OCI-LY7 (cell line): ENCODE measurements around the gene ESPNL. TPM values are rescaled to one million over a fixed set of nuclear protein-coding genes. Genes with fewer than 3 reads are reported as not detected.

Experiments
- BruUV-seq: library from RNA; stranded (reverse); fragments of 400-500 nt; replicated peaks from 2 replicates; lab custom pipeline; 2021; lab: Mats Ljungman, UMichigan
- CTCF ChIA-PET: fragments of 300-600 bp; sonication (Branson Sonifier 250); formaldehyde crosslinking; loops from one replicate; lab custom pipeline; 2022; ENCODE audit warnings: antibody characterized with exemption; ENCODE audit not compliant: unreplicated experiment; lab: Charles Lee
- POLR2A ChIA-PET: fragments of 300-600 bp; sonication (Branson Sonifier 250); formaldehyde crosslinking; loops from one replicate; lab custom pipeline; 2022; ENCODE audit warnings: antibody characterized with exemption; lab: Charles Lee
- DNase-seq: peaks from one replicate; pipeline ENCODE4 v3.0.0-alpha.2; 2015; ENCODE audit warnings: low spot score
- H2AFZ ChIP-seq: fragments of 200-600 bp; sonication (generic), shearing (Covaris generic); 2 replicates; pipeline ENCODE4 v1.6.1; 2014; ENCODE audit warnings: mild to moderate bottlenecking, antibody characterized with exemption, low read length, moderate library complexity
- H3K27ac ChIP-seq: fragments of 200-600 bp; sonication (generic); 2 replicates; pipeline ENCODE4 v1.5.1; 2014; ENCODE audit warnings: mixed run types, low read depth, mild to moderate bottlenecking, moderate library complexity, low read length, inconsistent platforms; ENCODE audit not compliant: poor library complexity, severe bottlenecking
- H3K36me3 ChIP-seq: fragments of 200-600 bp; sonication (generic); 2 replicates; pipeline ENCODE4 v1.6.1; 2014; ENCODE audit warnings: mild to moderate bottlenecking, antibody characterized with exemption, low read length, moderate library complexity, mixed read lengths; ENCODE audit not compliant: insufficient read depth
- H3K4me1 ChIP-seq: fragments of 200-600 bp; sonication (generic); 2 replicates; pipeline ENCODE4 v1.5.1; 2014; ENCODE audit warnings: mild to moderate bottlenecking, low read length; ENCODE audit not compliant: insufficient read depth, poor library complexity, severe bottlenecking
- H3K4me2 ChIP-seq: fragments of 200-600 bp; sonication (generic); 2 replicates; pipeline ENCODE4 v1.6.1; 2014; ENCODE audit warnings: mild to moderate bottlenecking, low read length
- H3K4me3 ChIP-seq: fragments of 200-600 bp; sonication (generic); 2 replicates; pipeline ENCODE4 v1.5.1; 2014; ENCODE audit warnings: mild to moderate bottlenecking, low read depth, low read length; ENCODE audit not compliant: poor library complexity, severe bottlenecking
- H3K79me2 ChIP-seq: fragments of 200-600 bp; sonication (generic); 2 replicates; pipeline ENCODE4 v1.6.1; 2016; ENCODE audit warnings: low read depth, mild to moderate bottlenecking, low read length, moderate library complexity, mixed read lengths; ENCODE audit not compliant: insufficient read depth
- H3K9me2 ChIP-seq: fragments of 200-600 bp; sonication (generic); 2 replicates; pipeline ENCODE4 v1.6.1; 2016; ENCODE audit warnings: mild to moderate bottlenecking, low read length, mixed read lengths; ENCODE audit not compliant: insufficient read depth
- H3K9me3 ChIP-seq: fragments of 200-600 bp; sonication (generic); 2 replicates; pipeline ENCODE4 v1.6.1; 2014; ENCODE audit warnings: mild to moderate bottlenecking, mixed run types, low read length, mixed read lengths
- H4K20me1 ChIP-seq: fragments of 200-600 bp; sonication (generic); 2 replicates; pipeline ENCODE4 v1.6.1; 2014; ENCODE audit warnings: mild to moderate bottlenecking, antibody characterized with exemption, low read length, moderate library complexity, mixed read lengths; ENCODE audit not compliant: insufficient read depth
- EZH2phosphoT487 ChIP-seq: fragments of 200-600 bp; sonication (generic); IDR thresholded peaks from 2 replicates; pipeline ENCODE4 v1.6.1; 2018; ENCODE audit warnings: low read depth, borderline replicate concordance, mild to moderate bottlenecking, mixed run types, antibody characterized with exemption, low read length, moderate library complexity, mixed read lengths
- intact Hi-C: fragments of 100-400 bp; cut with micrococcal nuclease; formaldehyde crosslinking; loops from one replicate; pipeline ENCODE4 v1.10.0; 2022; ENCODE audit not compliant: unreplicated experiment
- total RNA-seq, 2 experiments: library from RNA; depleted of rRNA in 1 of 2; stranded (reverse); fragments of >200 nt in 1 of 2; shearing (Covaris generic) in 1 of 2; gene quantifications; 2 replicates each; pipeline ENCODE4 v1.2.3, GENCODE V29; 2014 to 2022
- TF ChIP-seq, protein P1 (sequence below): fragments of 200-600 bp; sonication (generic); conservative IDR thresholded peaks from 2 replicates; pipeline ENCODE4 v1.5.1; 2014; ENCODE audit warnings: mild to moderate bottlenecking, antibody characterized with exemption, low read length, moderate library complexity, mixed read lengths

The ESPNL gene
- total RNA-seq, 2 experiments from 2014 or later = 5.0 to 7.7 TPM

DNA sequence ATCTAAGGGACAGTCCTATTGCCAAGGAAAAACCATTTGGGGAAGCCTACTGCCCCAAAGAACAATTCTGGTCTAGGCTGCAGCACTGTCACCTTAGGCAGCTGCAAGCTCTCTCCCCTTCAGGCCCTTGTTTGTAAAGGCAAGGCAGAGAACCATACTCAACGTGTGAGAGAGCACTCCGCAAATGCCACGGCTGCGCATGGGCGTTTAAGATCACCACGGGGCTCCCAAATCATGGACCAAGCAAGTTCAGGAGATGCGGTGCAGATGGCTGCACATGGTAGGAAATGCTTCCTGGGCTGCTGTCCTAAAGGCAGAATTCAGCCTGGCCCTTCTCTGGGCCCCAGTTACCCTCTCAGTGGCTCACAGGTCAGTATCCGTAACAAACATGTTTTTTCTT is 74.2 kb downstream of the ESPNL start:
- intact Hi-C loops = no loop called here
- H4K20me1 ChIP-seq = no peaks in the 10 kb centered on the region
- no peak overlapping the region for H2AFZ ChIP-seq
- H3K4me3 ChIP-seq = no peak overlapping the region
- no peak for DNase-seq
- ChIA-PET CTCF (no interaction called here), POLR2A (no interaction called here)
- no peaks in the 10 kb centered on the region for H3K9me3 ChIP-seq
- no peaks in the 10 kb centered on the region for H3K9me2 ChIP-seq
- no peaks in the 10 kb centered on the region for H3K79me2 ChIP-seq
- H3K4me1 ChIP-seq = peaks cover 26% of the 10 kb centered on the region
- BruUV-seq = no TSS peak
- no peak overlapping the region for H3K4me2 ChIP-seq
- no peak overlapping the region for H3K27ac ChIP-seq
- H3K36me3 ChIP-seq = peaks cover 93% of the 10 kb centered on the region
- no peak for TF ChIP-seq EZH2phosphoT487
- TF ChIP-seq, protein P1, sequence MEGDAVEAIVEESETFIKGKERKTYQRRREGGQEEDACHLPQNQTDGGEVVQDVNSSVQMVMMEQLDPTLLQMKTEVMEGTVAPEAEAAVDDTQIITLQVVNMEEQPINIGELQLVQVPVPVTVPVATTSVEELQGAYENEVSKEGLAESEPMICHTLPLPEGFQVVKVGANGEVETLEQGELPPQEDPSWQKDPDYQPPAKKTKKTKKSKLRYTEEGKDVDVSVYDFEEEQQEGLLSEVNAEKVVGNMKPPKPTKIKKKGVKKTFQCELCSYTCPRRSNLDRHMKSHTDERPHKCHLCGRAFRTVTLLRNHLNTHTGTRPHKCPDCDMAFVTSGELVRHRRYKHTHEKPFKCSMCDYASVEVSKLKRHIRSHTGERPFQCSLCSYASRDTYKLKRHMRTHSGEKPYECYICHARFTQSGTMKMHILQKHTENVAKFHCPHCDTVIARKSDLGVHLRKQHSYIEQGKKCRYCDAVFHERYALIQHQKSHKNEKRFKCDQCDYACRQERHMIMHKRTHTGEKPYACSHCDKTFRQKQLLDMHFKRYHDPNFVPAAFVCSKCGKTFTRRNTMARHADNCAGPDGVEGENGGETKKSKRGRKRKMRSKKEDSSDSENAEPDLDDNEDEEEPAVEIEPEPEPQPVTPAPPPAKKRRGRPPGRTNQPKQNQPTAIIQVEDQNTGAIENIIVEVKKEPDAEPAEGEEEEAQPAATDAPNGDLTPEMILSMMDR = no peak

DNA sequence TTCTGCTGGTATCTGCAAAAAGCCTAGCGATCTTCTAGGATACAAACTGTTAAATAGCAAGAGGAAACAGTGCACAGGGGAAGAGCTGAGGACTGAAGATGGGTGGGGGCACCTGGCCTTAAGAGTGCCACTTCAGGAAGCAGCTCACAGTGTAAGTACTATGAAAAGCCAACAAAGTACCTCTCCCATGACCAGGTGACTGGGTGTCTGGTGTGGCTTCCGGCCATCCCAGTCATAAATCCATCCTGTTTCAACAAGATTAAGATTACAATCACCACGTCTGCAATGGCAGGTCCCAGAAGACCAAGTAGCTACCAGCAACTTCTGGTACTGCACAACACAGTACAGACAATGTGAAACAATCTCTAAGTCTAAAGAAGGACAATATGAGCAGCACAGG is 74.6 kb downstream of the ESPNL start:
- POLR2A ChIA-PET = no interaction called here
- Histone ChIP-seq H3K79me2 (no peaks in the 10 kb centered on the region), H3K4me1 (peaks cover 22% of the 10 kb centered on the region), H2AFZ (no peak overlapping the region), H3K36me3 (peaks cover 93% of the 10 kb centered on the region), H3K4me3 (no peak overlapping the region), H3K4me2 (no peak overlapping the region), H3K9me2 (no peaks in the 10 kb centered on the region), H3K9me3 (no peaks in the 10 kb centered on the region), H4K20me1 (no peaks in the 10 kb centered on the region), H3K27ac (no peak overlapping the region)
- no peak for DNase-seq
- CTCF ChIA-PET = no interaction called here
- TF ChIP-seq EZH2phosphoT487 = no peak
- TF ChIP-seq, protein P1 = no peak
- BruUV-seq = no TSS peak
- intact Hi-C loops = no loop called here

DNA sequence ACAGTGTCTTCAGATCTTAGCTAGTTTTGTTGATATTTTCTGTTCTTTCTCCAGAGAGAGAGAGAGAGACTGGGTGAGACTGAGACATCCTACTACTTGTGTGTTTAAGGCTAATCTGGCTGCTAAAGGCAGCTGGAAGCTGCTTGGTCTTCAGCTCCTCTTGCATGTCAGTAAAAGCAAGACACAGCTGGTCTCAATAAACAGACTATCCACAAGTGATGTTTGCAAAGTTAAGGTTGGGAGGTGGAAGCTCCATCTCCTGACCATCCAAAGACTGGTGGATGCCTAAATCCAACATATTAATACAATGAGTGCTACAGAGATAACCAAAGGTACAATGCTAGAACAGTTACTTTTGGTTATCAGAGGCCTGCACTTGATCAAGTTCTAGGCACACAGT is 76.5 kb downstream of the ESPNL start:
- H3K4me3 ChIP-seq = no peak overlapping the region
- H3K9me3 ChIP-seq = no peaks in the 10 kb centered on the region
- TF ChIP-seq, protein P1 = no peak
- TF ChIP-seq EZH2phosphoT487 = no peak
- no peak overlapping the region for H3K4me2 ChIP-seq
- intact Hi-C loops = no loop called here
- H3K27ac ChIP-seq = no peak overlapping the region
- H4K20me1 ChIP-seq = 0 out of 2 replicates have a peak, but pooled peaks cover 6% of the 10 kb centered on the region
- no peaks in the 10 kb centered on the region for H3K79me2 ChIP-seq
- POLR2A ChIA-PET = no interaction called here
- H3K36me3 ChIP-seq = peaks cover 95% of the 10 kb centered on the region
- BruUV-seq = no TSS peak
- no peaks in the 10 kb centered on the region for H3K9me2 ChIP-seq
- DNase-seq = no peak
- H2AFZ ChIP-seq = no peak overlapping the region
- peaks cover 3% of the 10 kb centered on the region for H3K4me1 ChIP-seq
- CTCF ChIA-PET = no interaction called here
